Stimulated activated CD8-positive, alpha-beta memory T cell treated with anti-CD3 and anti-CD28 coated beads, Interleukin-7, amount 100 ng/mL, for 4 hours (primary cell): ENCODE data around the gene COX8A.

Experiments
- DNase-seq, 2 donors: peaks; one replicate each; pipeline ENCODE4 v3.0.0-alpha.2; 2020; ENCODE audit warnings: low read depth in 2 of 2

Gene COX8A

GRCh38 chr11:64001484-64002420 is 27.3 kb downstream of the COX8A start:
- DNase-seq = no peak

GRCh38 chr11:64003807-64004589 is 29.6 kb downstream of the COX8A start:
- no peak for DNase-seq

GRCh38 chr11:64004590-64004984 is 30.2 kb downstream of the COX8A start:
- no peak for DNase-seq

GRCh38 chr11:64005691-64006090 is 31.3 kb downstream of the COX8A start:
- DNase-seq = no peak

GRCh38 chr11:64006398-64006797 is 32.0 kb downstream of the COX8A start:
- no peak for DNase-seq

- no peak for DNase-seq
These were observed 32.8 kb downstream of the COX8A start for GRCh38 chr11:64007160-64007628.

- no peak for DNase-seq
These were observed 33.3 kb downstream of the COX8A start for GRCh38 chr11:64007629-64008282.

GRCh38 chr11:64008283-64008913 is 34.0 kb downstream of the COX8A start:
- DNase-seq = no peak

GRCh38 chr11:64008914-64009633 is 34.7 kb downstream of the COX8A start:
- no peak for DNase-seq

GRCh38 chr11:64009710-64010109 is 35.3 kb downstream of the COX8A start:
- DNase-seq = no peak

- DNase-seq = no peak
These were observed 36.4 kb downstream of the COX8A start for GRCh38 chr11:64010783-64011182.

GRCh38 chr11:64011371-64011770 is 37.0 kb downstream of the COX8A start:
- DNase-seq = no peak

GRCh38 chr11:64013141-64013896 is 38.9 kb downstream of the COX8A start:
- DNase-seq = no peak

GRCh38 chr11:64014356-64014755 is 39.9 kb downstream of the COX8A start:
- DNase-seq = no peak

GRCh38 chr11:64015510-64015909 is 41.1 kb downstream of the COX8A start:
- DNase-seq = no peak

- DNase-seq = no peak
These were observed 41.8 kb downstream of the COX8A start for GRCh38 chr11:64015935-64016845.

- DNase-seq = no peak
These were observed 43.5 kb downstream of the COX8A start for GRCh38 chr11:64017945-64018224.

GRCh38 chr11:64018310-64018709 is 43.9 kb downstream of the COX8A start:
- DNase-seq = no peak
